GM19324 (cell line): ENCODE measurements around the gene CTAGE1.

Experiments
- ATAC-seq: cut with Tn5 transposase; IDR thresholded peaks from one replicate; pipeline ENCODE4 v1.9.1; 2021; ENCODE audit warnings: mild to moderate bottlenecking, moderate library complexity; ENCODE audit not compliant: unreplicated experiment, low FRiP score

The CTAGE1 gene

DNA sequence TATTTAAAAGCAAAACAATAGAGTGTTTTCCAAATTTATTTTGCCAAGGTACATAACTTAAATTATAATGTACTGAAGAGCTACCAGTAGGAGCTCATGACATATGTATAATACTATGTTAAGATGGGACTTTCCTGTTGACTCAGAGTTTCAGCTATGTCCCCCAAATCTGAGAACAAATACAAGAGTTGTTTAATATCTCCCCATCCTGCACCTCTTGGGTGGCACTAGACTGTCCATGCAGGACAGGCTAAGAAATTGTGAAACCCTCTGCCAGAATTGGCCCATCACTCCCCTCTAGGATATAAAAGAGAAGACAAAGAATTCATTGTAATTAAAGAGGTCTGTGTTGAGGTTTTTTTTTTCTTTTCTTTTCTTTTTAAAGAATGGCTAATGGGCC is 21.7 kb upstream of the CTAGE1 start:
- ATAC-seq, result no peak

GRCh38 chr18:22436136-22436535 is 18.4 kb upstream of the CTAGE1 start:
- ATAC-seq, result no peak

- no peak for ATAC-seq
Observed at GRCh38 chr18:22434973-22435608, 17.4 kb upstream of the CTAGE1 start.

GRCh38 chr18:22433956-22434355 is 16.2 kb upstream of the CTAGE1 start:
- ATAC-seq, result no peak

GRCh38 chr18:22432657-22433137 is 15.0 kb upstream of the CTAGE1 start:
- ATAC-seq, result no peak

DNA sequence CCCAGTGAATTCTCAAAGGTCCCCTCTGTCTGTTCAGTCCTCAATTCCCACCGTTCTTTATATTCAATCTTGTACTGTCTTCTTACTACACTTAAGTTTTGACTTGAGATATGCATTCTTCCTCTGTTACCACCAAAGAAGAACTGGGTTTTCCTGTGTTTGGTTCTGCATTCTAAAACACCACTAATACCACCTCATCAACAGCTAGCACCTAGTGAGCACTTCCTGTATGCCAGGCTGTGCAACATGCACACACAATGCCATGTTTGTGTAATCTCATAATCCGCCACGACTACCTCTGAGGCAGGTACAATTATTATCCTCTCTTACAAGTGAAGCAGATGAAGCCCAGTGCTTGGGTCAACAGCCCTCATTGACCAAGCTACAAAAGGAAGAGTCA is 11.8 kb upstream of the CTAGE1 start:
- no peak for ATAC-seq

GRCh38 chr18:22428672-22429071 is 11.0 kb upstream of the CTAGE1 start:
- ATAC-seq, result no peak

GRCh38 chr18:22427822-22428549 is 10.3 kb upstream of the CTAGE1 start:
- ATAC-seq, result no peak

GRCh38 chr18:22424565-22424963 is 6.8 kb upstream of the CTAGE1 start:
- ATAC-seq, result no peak

GRCh38 chr18:22423878-22424564 is 6.3 kb upstream of the CTAGE1 start:
- ATAC-seq, result no peak

DNA sequence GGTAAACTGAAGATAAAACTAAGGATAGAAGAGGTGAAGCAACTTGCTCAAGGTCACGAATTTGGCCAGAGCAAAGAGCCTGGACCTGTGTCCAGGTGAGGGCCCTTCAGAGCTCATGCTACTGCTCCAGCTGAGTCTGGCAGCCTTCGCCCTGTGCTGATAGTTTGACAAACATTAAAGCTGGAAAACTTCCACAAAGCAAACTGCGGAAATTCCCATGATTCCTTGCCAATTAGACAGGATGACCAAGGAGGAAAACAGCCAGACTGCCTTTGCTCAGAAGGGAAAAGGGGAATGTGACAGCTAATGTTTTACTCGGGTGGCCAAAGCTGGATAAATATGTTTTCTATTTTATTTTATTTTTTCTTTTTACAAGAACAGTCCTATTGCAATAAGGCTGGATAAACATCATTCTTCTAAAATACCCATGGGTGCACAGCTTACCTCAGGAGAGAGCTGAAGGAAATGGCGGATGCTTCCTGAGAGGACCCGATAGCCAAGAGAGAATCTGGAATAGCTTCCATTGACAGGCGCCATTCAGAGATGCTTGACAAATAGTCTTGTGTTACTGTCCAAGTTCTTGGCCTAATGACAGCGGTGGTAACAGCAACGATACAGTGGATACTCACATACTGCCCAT is 5.3 kb upstream of the CTAGE1 start:
- ATAC-seq, result no peak

DNA sequence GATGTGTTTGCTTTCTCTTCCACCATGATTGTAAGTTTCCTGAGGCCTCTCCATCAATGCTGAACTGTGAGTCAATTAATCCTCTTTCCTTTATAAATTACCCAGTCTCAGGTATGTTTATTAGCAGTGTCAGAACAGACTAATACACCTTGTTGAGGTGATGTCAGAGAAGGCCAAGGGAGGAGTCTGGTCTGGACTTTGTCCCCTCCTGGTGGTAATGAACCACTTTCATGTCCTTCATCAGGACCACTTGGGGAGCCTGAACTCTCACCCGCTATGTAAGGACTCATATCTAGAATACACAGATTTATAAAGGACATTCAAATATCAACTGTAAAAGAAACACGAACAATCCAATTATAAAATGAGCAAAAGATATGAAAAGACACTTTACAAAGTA is 2.9 kb upstream of the CTAGE1 start:
- ATAC-seq, result no peak

DNA sequence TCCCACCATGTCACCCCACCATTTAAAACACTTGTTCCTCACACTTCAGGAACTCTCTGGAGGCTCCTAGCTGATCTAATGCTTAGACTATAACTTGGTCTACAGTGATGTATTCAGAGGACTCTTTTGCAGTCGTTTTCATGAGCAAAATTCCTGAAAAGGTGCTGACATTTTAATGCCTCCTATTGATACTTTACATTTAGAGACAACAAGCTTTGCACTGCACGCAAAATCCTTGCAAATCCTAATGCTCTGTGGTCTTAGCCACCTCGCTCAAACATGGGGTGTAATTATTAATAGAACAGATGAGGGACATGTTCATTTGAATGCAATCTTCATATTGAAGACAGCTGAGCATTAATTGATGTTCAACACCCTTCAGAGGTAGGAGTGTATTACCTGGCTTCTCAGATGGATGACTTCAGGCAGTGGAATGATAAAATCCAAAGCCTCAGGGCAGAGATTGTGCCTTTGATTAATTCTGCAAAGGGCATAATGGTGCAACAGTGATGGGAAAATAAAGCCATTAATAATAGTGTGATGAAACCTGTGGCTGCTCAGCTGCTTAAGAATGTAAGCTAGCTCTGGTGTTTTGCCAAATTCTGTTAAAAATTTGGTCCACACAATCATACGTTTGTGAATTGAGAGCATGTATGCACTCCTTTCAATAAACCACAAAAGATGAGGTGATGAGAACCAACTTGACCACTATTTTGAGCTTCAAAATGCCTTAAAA is 5.4 kb downstream of the CTAGE1 start:
- no peak for ATAC-seq

DNA sequence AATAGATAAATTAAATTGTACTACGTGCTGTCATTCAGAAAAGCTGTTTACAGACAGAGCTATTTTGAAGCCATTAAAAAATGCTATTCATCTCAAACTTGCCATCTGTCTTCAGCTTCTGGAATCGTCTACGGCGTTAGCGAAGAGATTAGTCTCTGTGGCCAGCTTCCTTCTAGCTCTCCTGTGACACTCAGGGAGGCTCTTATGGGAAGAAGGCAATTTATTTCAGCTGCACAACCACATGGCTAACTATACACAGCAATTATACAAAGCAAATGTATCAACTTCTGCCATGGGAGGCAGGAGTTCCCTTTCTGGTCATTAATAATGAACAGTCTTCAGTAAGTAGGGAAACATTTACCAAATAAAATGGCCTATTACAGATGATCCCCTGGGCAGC is 6.3 kb downstream of the CTAGE1 start:
- ATAC-seq, result no peak

DNA sequence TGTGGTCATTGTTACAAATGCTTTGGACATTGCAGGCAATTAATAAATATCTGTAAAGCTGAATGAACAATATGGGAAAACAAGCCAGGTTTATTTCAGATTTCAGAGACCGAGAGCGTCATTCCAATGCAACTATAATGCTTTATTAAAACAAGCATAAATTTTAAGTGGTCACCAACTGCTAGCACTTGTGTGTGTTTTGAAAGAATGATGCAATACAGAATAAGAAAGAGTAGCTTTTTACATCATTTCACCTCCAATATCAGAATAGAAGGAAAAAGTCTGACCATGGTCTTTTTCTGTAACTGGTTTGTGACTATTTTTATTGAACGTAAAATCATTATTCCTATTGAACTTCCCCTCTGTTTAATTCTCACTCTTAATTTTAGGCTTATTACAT is 7.6 kb downstream of the CTAGE1 start:
- ATAC-seq, result no peak

DNA sequence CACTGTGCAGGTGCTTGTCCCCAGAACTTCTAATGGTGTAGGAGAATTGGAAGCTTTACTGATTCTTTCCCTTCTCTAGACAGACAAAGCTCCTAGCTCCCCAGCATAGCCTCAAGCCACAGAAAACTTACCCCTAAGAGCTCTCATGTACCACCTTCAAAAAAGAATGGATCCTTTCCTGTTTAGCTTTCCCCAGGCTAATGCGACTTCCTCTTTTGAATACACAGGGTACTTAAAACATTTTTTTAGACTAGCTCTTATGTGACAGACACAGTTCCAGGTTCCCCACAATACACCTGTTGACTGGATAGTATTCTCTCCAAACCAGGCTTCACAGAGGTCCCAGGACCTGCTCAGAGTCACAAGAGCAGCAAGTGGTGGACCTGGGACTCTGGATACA is 8.3 kb downstream of the CTAGE1 start:
- no peak for ATAC-seq

GRCh38 chr18:22408059-22408458 is 9.7 kb downstream of the CTAGE1 start:
- no peak for ATAC-seq

DNA sequence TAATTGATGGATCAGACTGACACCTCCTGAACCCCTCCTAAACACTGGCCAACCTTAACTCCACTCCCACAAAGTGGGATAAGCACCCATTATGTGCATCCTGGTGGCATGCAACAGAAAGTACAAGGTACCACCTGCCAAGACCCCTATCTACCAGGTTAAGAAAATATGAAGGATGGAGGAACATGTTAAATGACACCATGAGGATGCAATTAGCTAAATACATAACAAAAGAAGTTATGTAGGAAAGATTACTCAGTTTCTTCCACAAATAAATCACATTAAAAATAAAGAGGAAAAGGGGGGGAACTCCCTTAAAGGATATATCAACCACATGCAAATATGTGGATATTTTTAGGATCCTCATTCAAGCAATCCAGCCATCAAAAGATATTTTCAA is 12.6 kb downstream of the CTAGE1 start:
- ATAC-seq, result no peak

DNA sequence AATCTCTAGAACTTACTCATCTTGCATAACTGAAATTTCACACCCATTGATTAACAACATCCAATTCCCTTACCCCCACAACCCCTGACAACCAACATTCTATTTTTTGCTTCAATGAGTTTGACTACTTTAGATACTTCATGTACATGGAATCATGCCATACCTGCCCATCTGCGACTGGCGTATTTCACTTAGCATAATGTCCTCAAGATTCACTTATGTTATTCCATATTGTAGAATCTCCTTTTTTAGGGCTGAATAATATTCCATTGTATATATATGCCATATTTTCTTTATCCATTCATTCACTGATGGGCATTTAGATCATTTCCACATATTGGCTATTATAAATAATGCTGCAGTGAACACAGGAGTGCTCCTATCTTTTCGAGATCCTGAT is 13.8 kb downstream of the CTAGE1 start:
- ATAC-seq, result no peak

- no peak for ATAC-seq
Observed at GRCh38 chr18:22399949-22400348, 17.8 kb downstream of the CTAGE1 start.

DNA sequence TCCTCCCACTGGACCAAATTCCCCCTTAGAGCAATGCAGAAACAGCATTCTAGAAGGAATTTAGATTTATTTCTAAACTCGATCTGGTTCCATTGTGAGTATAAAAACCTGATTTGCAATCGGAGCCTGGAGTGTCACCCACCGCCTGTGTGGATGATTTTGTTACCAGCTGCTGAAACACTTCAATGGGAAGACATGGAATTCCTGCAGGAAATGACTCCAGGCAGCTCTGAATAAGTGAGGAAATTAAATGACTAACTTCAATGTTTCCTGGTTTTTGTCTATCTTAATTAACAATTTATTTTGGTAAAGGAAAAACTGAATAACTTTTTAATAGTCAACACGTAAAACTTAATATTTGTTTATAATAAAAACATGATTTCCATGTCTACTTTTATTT is 19.3 kb downstream of the CTAGE1 start:
- ATAC-seq, result no peak
